ENCODE measurements around the gene ARHGEF4. TPM values are rescaled to one million over a fixed set of nuclear protein-coding genes. Genes with fewer than 3 reads are reported as not detected.
A peak's percentile ranks its signal among the peaks of the same experiment; 100 is the strongest.
"Not testable (repeated sequence)": the region's sequence is repeated elsewhere in the genome, so short reads cannot be mapped to it uniquely, and the experiment has no call there.

Gene ARHGEF4
- total RNA-seq, 1 donor from 2014 or later = 1.3 TPM

GRCh38 chr2:131075578-131075977, 238.9 kb downstream of the ARHGEF4 start:
- DNase-seq (ENCODE audit: low spot score); ATAC-seq: not testable (repeated sequence)

GRCh38 chr2:131076707-131077106, 240.0 kb downstream of the ARHGEF4 start:
- ATAC-seq = peak; percentile 77
- peak; percentile 79 for DNase-seq (ENCODE audit: low spot score)

- peak; percentile 76 for ATAC-seq
- peak; percentile 75 for DNase-seq (ENCODE audit: low spot score)
Measured at GRCh38 chr2:131077182-131077846, 240.6 kb downstream of the ARHGEF4 start.

- no peak for ATAC-seq
- DNase-seq (ENCODE audit: low spot score) = no peak
Measured at GRCh38 chr2:131077966-131078365, 241.3 kb downstream of the ARHGEF4 start.

GRCh38 chr2:131079931-131080330, 243.2 kb downstream of the ARHGEF4 start:
- peak; percentile 38 for ATAC-seq

GRCh38 chr2:131081190-131081589, 244.5 kb downstream of the ARHGEF4 start:
- no peak for DNase-seq (ENCODE audit: low spot score)
- no peak for ATAC-seq

More at GRCh38 chr2:131079931-131080330, 243.2 kb downstream of the ARHGEF4 start:
- DNase-seq (ENCODE audit: low spot score) = not testable (repeated sequence)

GRCh38 chr2:131085646-131086045, 248.9 kb downstream of the ARHGEF4 start:
- ATAC-seq = no peak

GRCh38 chr2:131092458-131093005, 255.8 kb downstream of the ARHGEF4 start:
- no peak for ATAC-seq
- no peak for DNase-seq (ENCODE audit: low spot score)

More at GRCh38 chr2:131085646-131086045, 248.9 kb downstream of the ARHGEF4 start:
- no peak for DNase-seq (ENCODE audit: low spot score)

GRCh38 chr2:131093006-131093695, 256.4 kb downstream of the ARHGEF4 start, which contains the start of gene FAM168B:
FAM168B (minus strand) TSS chr2:131093460; CDS start chr2:131082646, 10,814 bp downstream.
- peak; percentile 92 for ATAC-seq
- peak; percentile 93 for DNase-seq (ENCODE audit: low spot score)

GRCh38 chr2:131093696-131094462, 257.2 kb downstream of the ARHGEF4 start:
- peak; percentile 50 for DNase-seq (ENCODE audit: low spot score)
- peak; percentile 76 for ATAC-seq

- ATAC-seq (no peak), DNase-seq (ENCODE audit: low spot score) (no peak)
Measured at GRCh38 chr2:131094463-131095281, 258.0 kb downstream of the ARHGEF4 start.

Other genes starting within 250 kb of the ARHGEF4 start
- not detected for gene CFC1, start 237.3 kb upstream of the ARHGEF4 start, total RNA-seq
- not detected for gene POTEJ, start 225.5 kb upstream of the ARHGEF4 start, total RNA-seq
- gene GPR148, start 107.8 kb upstream of the ARHGEF4 start, total RNA-seq = not detected
- not detected for gene AMER3, start 81.4 kb upstream of the ARHGEF4 start, total RNA-seq